ENCODE results near the gene QPCTL. TPM values are rescaled to one million over a fixed set of nuclear protein-coding genes. Genes with fewer than 3 reads are reported as not detected.
"Not testable (repeated sequence)": the region's sequence is repeated elsewhere in the genome, so short reads cannot be mapped to it uniquely, and the experiment has no call there.

QPCTL gene
- total RNA-seq, 4 donors from 2014 or later, result 0.75 to 17.3 (median 7.2) TPM

DNA sequence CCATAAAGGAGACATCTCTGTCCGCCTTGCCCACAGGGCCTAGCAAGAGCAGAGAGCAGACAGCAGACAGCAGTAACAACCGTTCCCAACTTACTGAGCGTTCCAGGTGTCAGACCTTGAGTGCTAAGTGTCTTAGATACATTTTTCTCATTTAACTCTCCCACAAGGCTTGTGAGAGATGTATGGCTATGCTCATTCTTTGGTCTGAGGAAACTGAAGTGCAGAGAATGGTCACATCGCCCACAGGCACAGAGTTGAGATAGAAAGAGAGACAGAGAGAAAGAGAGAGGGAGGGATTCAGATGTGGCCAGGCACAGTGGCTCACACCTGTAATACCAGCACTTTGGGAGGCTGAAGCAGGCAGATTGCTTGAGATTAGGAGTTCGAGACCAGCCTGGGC, 55.0 kb downstream of the QPCTL start:
- H3K4me1 ChIP-seq, result no peaks in the 10 kb centered on the region
- DNase-seq, result no peak
- no peaks in the 10 kb centered on the region for H3K36me3 ChIP-seq
- WGBS, 2 donors (ENCODE audit: low coverage in 1 of 2), result 58 to 73% methylated on average over 3 to 5 of the region's 5 CpGs
- no peak overlapping the region for H3K27ac ChIP-seq
- no peak overlapping the region for H3K4me3 ChIP-seq
- no peaks in the 10 kb centered on the region for H3K27me3 ChIP-seq
- intact Hi-C loops (cut with DNase I; ENCODE audit: low total_unique reads) (no loop called here), in situ Hi-C loops (cut with MboI; ENCODE audit: low pct_ligation_motif_present in 1 of 4, low pct_unique_long_range_greater_than_20kb in 1 of 4, low sequenced_read_pairs in 3 of 4) (no loop called here)
- H3K9me3 ChIP-seq, result no peaks in the 10 kb centered on the region
- TF ChIP-seq, protein P1, sequence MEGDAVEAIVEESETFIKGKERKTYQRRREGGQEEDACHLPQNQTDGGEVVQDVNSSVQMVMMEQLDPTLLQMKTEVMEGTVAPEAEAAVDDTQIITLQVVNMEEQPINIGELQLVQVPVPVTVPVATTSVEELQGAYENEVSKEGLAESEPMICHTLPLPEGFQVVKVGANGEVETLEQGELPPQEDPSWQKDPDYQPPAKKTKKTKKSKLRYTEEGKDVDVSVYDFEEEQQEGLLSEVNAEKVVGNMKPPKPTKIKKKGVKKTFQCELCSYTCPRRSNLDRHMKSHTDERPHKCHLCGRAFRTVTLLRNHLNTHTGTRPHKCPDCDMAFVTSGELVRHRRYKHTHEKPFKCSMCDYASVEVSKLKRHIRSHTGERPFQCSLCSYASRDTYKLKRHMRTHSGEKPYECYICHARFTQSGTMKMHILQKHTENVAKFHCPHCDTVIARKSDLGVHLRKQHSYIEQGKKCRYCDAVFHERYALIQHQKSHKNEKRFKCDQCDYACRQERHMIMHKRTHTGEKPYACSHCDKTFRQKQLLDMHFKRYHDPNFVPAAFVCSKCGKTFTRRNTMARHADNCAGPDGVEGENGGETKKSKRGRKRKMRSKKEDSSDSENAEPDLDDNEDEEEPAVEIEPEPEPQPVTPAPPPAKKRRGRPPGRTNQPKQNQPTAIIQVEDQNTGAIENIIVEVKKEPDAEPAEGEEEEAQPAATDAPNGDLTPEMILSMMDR (IDR thresholded peaks at IDR 0.05), result no peak
- TF ChIP-seq POLR2A (IDR thresholded peaks at IDR 0.05), result no peak
- TF ChIP-seq POLR2AphosphoS5 (IDR thresholded peaks at IDR 0.05), result no peak
- TF ChIP-seq EP300 (IDR thresholded peaks at IDR 0.05; ENCODE audit: low read depth), result no peak

GRCh38 chr19:45751483-45751882, 59.0 kb downstream of the QPCTL start:
- H3K4me1 ChIP-seq; H3K27me3 ChIP-seq; intact Hi-C loops (cut with DNase I; ENCODE audit: low total_unique reads); in situ Hi-C loops (cut with MboI; ENCODE audit: low pct_ligation_motif_present in 1 of 4, low pct_unique_long_range_greater_than_20kb in 1 of 4, low sequenced_read_pairs in 3 of 4); H3K36me3 ChIP-seq; H3K9me3 ChIP-seq; H3K4me3 ChIP-seq; DNase-seq; H3K27ac ChIP-seq: not testable (repeated sequence)
- 88 to 89% methylated on average over 10 of the region's 10 CpGs for WGBS, 2 donors (ENCODE audit: low coverage in 1 of 2)

DNA sequence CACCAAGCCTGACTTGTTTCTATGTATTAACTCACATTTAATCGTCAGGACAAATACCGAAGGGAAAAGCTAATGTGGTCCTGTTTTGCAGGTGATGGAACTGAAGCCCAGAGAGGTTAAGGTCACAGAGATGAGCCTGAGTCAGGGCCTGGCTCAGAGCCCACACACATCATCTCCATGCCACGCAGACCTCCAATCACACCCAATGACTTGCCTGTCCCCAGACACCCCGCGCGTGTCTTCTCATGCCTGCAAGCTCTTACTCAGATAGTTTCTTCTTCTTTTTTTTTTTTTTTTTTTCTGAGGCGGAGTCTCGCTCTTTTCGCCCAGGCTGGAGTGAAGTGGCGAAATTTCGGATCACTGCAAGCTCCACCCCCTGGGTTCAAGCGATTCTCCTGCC, 60.2 kb downstream of the QPCTL start:
- Histone ChIP-seq H3K36me3 (no peaks in the 10 kb centered on the region), H3K4me3 (no peak overlapping the region), H3K4me1 (no peaks in the 10 kb centered on the region), H3K27ac (no peak overlapping the region), H3K9me3 (no peaks in the 10 kb centered on the region), H3K27me3 (no peaks in the 10 kb centered on the region)
- DNase-seq, result no peak
- WGBS, 2 donors (ENCODE audit: low coverage in 1 of 2), result 83 to 95% methylated on average over 5 to 12 of the region's 12 CpGs
- in situ Hi-C loops (cut with MboI; ENCODE audit: low pct_ligation_motif_present in 1 of 4, low pct_unique_long_range_greater_than_20kb in 1 of 4, low sequenced_read_pairs in 3 of 4), result no loop called here
- intact Hi-C loops (cut with DNase I; ENCODE audit: low total_unique reads), result no loop called here
- no peak for TF ChIP-seq EP300 (IDR thresholded peaks at IDR 0.05; ENCODE audit: low read depth)
- TF ChIP-seq POLR2A (IDR thresholded peaks at IDR 0.05), result no peak
- TF ChIP-seq, protein P1 (IDR thresholded peaks at IDR 0.05), result no peak
- TF ChIP-seq POLR2AphosphoS5 (IDR thresholded peaks at IDR 0.05), result no peak

DNA sequence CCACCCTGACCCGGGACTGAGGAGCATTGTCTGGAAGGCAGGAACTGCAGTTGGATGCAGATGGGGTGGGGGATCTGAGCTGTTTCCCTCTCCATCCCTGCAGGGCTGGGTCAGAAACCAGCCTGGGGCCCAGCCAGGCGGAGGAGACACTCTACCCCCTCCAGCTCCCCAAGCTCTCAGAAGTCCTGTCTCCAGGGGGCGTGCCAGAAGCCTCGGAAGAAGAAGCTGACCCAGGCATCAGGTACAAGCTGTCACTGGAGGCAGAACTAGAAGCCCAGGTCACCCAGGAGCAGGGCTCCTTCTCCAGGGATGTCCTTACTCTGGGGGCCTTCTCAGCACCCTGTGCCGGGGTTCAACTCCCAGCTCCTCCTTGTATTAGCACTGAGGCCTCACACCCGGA, 61.1 kb downstream of the QPCTL start:
- TF ChIP-seq EP300 (IDR thresholded peaks at IDR 0.05; ENCODE audit: low read depth), result no peak
- no peak for TF ChIP-seq POLR2AphosphoS5 (IDR thresholded peaks at IDR 0.05)
- TF ChIP-seq POLR2A (IDR thresholded peaks at IDR 0.05), result no peak
- TF ChIP-seq, protein P1 (IDR thresholded peaks at IDR 0.05), result no peak
- WGBS, 2 donors (ENCODE audit: low coverage in 1 of 2), result 80% methylated on average over 6 of the region's 6 CpGs; no CpG with 5 or more reads in 1 of the 2 donors
- DNase-seq, result no peak
- H3K27ac ChIP-seq, result no peak overlapping the region
- in situ Hi-C loops (cut with MboI; ENCODE audit: low pct_ligation_motif_present in 1 of 4, low pct_unique_long_range_greater_than_20kb in 1 of 4, low sequenced_read_pairs in 3 of 4), result no loop called here
- no peak overlapping the region for H3K4me3 ChIP-seq
- no peaks in the 10 kb centered on the region for H3K36me3 ChIP-seq
- intact Hi-C loops (cut with DNase I; ENCODE audit: low total_unique reads), result no loop called here
- no peaks in the 10 kb centered on the region for H3K9me3 ChIP-seq
- no peaks in the 10 kb centered on the region for H3K27me3 ChIP-seq
- no peaks in the 10 kb centered on the region for H3K4me1 ChIP-seq

Small RNA genes lying within 50 kb of the gene (small RNA-seq; reads per million reads assigned to genes)
- gene MIR642A (0.48 to 1.9 (median 1.5) reads per million in 4 donors), gene RN7SL836P (0 reads per million in 4 donors)

Other genes starting within 250 kb of the QPCTL start
- gene FOSB, start 224.7 kb upstream of the QPCTL start, total RNA-seq, result 10 to 100 TPM; 14.5 to 64.7 (median 25.6) TPM
- gene RTN2, start 195.6 kb upstream of the QPCTL start, total RNA-seq, result 10 to 100 TPM in 1 of 4 donors, 1 to 10 TPM in 1, not detected in 2; 5.7 to 13.5 TPM
- gene PPM1N, start 194.2 kb upstream of the QPCTL start, total RNA-seq, result 1 to 10 TPM in 2 of 4 donors, under 1 TPM in 1, not detected in 1; 1.00 to 4.3 (median 1.4) TPM
- gene VASP, start 185.2 kb upstream of the QPCTL start, total RNA-seq, result 100 to 1,000 TPM; 167 to 465 (median 204) TPM
- 10 to 100 TPM in 1 of 4 donors, 1 to 10 TPM in 3; 6.7 to 10.8 (median 8.6) TPM for gene OPA3, start 107.9 kb upstream of the QPCTL start, total RNA-seq
- gene GPR4, start 90.5 kb upstream of the QPCTL start, total RNA-seq, result 1 to 10 TPM in 1 of 4 donors, under 1 TPM in 3; 0.27 to 1.4 (median 0.43) TPM
- 10 to 100 TPM; 40.8 to 64.3 (median 60.0) TPM for gene EML2, start 53.3 kb upstream of the QPCTL start, total RNA-seq
- 10 to 100 TPM; 10.1 to 40.4 (median 14.1) TPM for gene GIPR, start 24.4 kb upstream of the QPCTL start, total RNA-seq
- 100 to 1,000 TPM in 2 of 4 donors, 10 to 100 TPM in 2; 39.3 to 407 (median 93.4) TPM for gene SNRPD2, start 713 bp upstream of the QPCTL start, total RNA-seq
- 10 to 100 TPM; 14.1 to 40.8 (median 19.6) TPM for gene FBXO46, start 38.2 kb downstream of the QPCTL start, total RNA-seq
- gene MEIOSIN, start 40.8 kb downstream of the QPCTL start, total RNA-seq, result not detected
- gene SIX5, start 76.6 kb downstream of the QPCTL start, total RNA-seq, result 10 to 100 TPM in 2 of 4 donors, 1 to 10 TPM in 2; 6.7 to 40.4 (median 9.7) TPM
- gene DMPK, start 89.8 kb downstream of the QPCTL start, total RNA-seq, result 100 to 1,000 TPM in 2 of 4 donors, 10 to 100 TPM in 2; 19.1 to 237 (median 69.2) TPM
- gene DMWD, start 100.2 kb downstream of the QPCTL start, total RNA-seq, result 10 to 100 TPM; 26.8 to 72.9 (median 54.8) TPM
- gene RSPH6A, start 122.6 kb downstream of the QPCTL start, total RNA-seq, result 1 to 10 TPM in 1 of 4 donors, not detected in 3; 1.1 TPM
- gene SYMPK, start 170.5 kb downstream of the QPCTL start, total RNA-seq, result 100 to 1,000 TPM in 2 of 4 donors, 10 to 100 TPM in 2; 35.2 to 189 (median 81.9) TPM
- 10 to 100 TPM in 2 of 4 donors, 1 to 10 TPM in 2; 1.9 to 24.4 (median 9.2) TPM for gene FOXA3, start 171.7 kb downstream of the QPCTL start, total RNA-seq
- gene IRF2BP1, start 193.5 kb downstream of the QPCTL start, total RNA-seq, result 10 to 100 TPM; 24.9 to 34.1 (median 29.5) TPM
- 10 to 100 TPM in 2 of 4 donors, 1 to 10 TPM in 2; 5.5 to 26.9 (median 8.9) TPM for gene MYPOP, start 209.9 kb downstream of the QPCTL start, total RNA-seq
- gene NANOS2, start 222.1 kb downstream of the QPCTL start, total RNA-seq, result not detected